ENCODE data around the gene RMI2. TPM values are rescaled to one million over a fixed set of nuclear protein-coding genes. Genes with fewer than 3 reads are reported as not detected.

The RMI2 gene
- total and polyA plus RNA-seq, 2 donors (not counting 1 experiment from before 2014, with no cell fraction given) = 6.6 to 6.8 TPM

DNA sequence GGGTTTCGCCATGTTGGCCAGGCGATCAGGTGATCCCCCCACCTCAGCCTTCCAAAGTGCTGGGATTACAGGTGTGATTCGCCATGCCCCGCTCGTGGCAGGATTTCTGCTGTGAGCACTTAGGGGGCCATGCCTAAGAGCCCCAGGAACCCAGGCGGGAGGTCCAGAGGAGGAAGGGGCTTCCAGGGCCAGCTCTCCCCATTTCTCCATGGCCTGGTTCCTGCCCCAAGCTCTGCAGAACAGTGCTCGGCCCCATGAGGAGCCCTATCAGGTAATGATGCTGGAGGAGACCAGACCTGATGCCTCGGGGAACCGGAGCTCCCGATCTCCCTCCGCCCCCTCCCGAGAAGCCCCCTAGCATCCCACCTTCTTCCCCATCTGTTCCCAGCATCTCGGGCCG lies 53.6 kb downstream of the RMI2 start:
- no peak for TF ChIP-seq EZH2 (IDR thresholded peaks at IDR 0.05; ENCODE audit: low read length, missing control alignments)
- TF ChIP-seq, protein P1, sequence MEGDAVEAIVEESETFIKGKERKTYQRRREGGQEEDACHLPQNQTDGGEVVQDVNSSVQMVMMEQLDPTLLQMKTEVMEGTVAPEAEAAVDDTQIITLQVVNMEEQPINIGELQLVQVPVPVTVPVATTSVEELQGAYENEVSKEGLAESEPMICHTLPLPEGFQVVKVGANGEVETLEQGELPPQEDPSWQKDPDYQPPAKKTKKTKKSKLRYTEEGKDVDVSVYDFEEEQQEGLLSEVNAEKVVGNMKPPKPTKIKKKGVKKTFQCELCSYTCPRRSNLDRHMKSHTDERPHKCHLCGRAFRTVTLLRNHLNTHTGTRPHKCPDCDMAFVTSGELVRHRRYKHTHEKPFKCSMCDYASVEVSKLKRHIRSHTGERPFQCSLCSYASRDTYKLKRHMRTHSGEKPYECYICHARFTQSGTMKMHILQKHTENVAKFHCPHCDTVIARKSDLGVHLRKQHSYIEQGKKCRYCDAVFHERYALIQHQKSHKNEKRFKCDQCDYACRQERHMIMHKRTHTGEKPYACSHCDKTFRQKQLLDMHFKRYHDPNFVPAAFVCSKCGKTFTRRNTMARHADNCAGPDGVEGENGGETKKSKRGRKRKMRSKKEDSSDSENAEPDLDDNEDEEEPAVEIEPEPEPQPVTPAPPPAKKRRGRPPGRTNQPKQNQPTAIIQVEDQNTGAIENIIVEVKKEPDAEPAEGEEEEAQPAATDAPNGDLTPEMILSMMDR (conservative IDR thresholded peaks at IDR 0.05 in 1 of 2, IDR thresholded peaks at IDR 0.05 in 1 of 2; ENCODE audit: low read depth in 1 of 2, low read length in 2 of 2) = no peak
- Histone ChIP-seq H3K4me1 (ENCODE audit: control insufficient read depth, extremely low read depth, insufficient read depth, low read length) (no peaks in the 10 kb centered on the region), H3K9ac (ENCODE audit: insufficient read depth, low read length) (no peak overlapping the region)

DNA sequence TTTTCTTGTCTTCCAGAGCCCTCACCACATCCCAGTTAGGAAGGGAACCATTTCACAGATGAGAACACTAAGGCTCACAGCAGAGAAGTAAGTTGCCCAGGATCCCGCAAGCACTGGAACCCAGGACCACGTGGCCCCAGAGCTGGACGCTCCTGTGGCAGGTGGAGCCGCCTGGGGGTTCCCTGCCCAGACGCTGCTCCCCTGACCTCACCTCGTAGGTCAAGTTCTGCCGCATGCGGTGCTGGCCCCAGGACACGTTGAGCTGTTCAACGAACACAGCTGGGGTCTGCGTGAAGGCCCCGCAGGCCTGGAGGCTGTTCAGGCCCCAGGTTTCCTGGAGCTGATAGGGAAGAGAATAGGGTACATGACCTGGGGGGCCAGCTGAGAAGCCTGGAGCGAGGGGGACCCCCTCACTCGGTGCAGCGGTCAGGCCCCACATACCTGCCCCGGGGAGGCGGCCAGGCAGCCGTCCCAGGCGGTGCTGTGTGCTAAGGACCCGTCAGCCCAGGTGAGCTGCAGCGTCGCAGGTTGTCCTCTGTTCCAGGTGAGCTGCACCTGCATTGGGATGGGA lies 54.1 kb downstream of the RMI2 start:
- no peak overlapping the region for H3K4me3 ChIP-seq (replicated peaks in 1 of 4; ENCODE audit: control extremely low read depth in 1 of 4, insufficient read depth in 1 of 4, low read depth in 3 of 4, low read length in 4 of 4)
- H2AFZ ChIP-seq (ENCODE audit: low read length) = no peak overlapping the region
- H3K9me3 ChIP-seq (ENCODE audit: control insufficient read depth, insufficient read depth, low read depth, low read length) = no peaks in the 10 kb centered on the region
- H3K4me1 ChIP-seq (ENCODE audit: control insufficient read depth, extremely low read depth, insufficient read depth, low read length) = no peaks in the 10 kb centered on the region
- H3K79me2 ChIP-seq (ENCODE audit: control insufficient read depth, insufficient read depth, low read length) = no peaks in the 10 kb centered on the region
- H3K27me3 ChIP-seq (ENCODE audit: control insufficient read depth, insufficient read depth, low read length) = peaks cover 3% of the 10 kb centered on the region
- H4K20me1 ChIP-seq (ENCODE audit: control insufficient read depth, extremely low read depth, insufficient read depth, low read length) = no peaks in the 10 kb centered on the region
- TF ChIP-seq, protein P1 (conservative IDR thresholded peaks at IDR 0.05 in 1 of 2, IDR thresholded peaks at IDR 0.05 in 1 of 2; ENCODE audit: low read depth in 1 of 2, low read length in 2 of 2) = no peak
- no peak for TF ChIP-seq EZH2 (IDR thresholded peaks at IDR 0.05; ENCODE audit: low read length, missing control alignments)
- H3K36me3 ChIP-seq (ENCODE audit: control insufficient read depth, insufficient read depth, low read length) = no peaks in the 10 kb centered on the region
- no peak for DNase-seq (ENCODE audit: low read depth in 2 of 2)
- no peak overlapping the region for H3K4me2 ChIP-seq (ENCODE audit: extremely low read depth, insufficient read depth, low read length)
- no peak overlapping the region for H3K27ac ChIP-seq (ENCODE audit: insufficient read depth, low read length)
- H3K9ac ChIP-seq (ENCODE audit: insufficient read depth, low read length) = no peak overlapping the region

More for the DNA sequence above, 53.6 kb downstream of the RMI2 start:
- H2AFZ ChIP-seq (ENCODE audit: low read length) = no peak overlapping the region
- no peak for DNase-seq (ENCODE audit: low read depth in 2 of 2)
- H3K4me2 ChIP-seq (ENCODE audit: extremely low read depth, insufficient read depth, low read length) = no peak overlapping the region
- H3K27me3 ChIP-seq (ENCODE audit: control insufficient read depth, insufficient read depth, low read length) = peaks cover 3% of the 10 kb centered on the region
- H4K20me1 ChIP-seq (ENCODE audit: control insufficient read depth, extremely low read depth, insufficient read depth, low read length) = no peaks in the 10 kb centered on the region
- no peak overlapping the region for H3K4me3 ChIP-seq (replicated peaks in 1 of 4; ENCODE audit: control extremely low read depth in 1 of 4, insufficient read depth in 1 of 4, low read depth in 3 of 4, low read length in 4 of 4)
- no peaks in the 10 kb centered on the region for H3K36me3 ChIP-seq (ENCODE audit: control insufficient read depth, insufficient read depth, low read length)
- no peaks in the 10 kb centered on the region for H3K79me2 ChIP-seq (ENCODE audit: control insufficient read depth, insufficient read depth, low read length)
- H3K9me3 ChIP-seq (ENCODE audit: control insufficient read depth, insufficient read depth, low read depth, low read length) = no peaks in the 10 kb centered on the region
- H3K27ac ChIP-seq (ENCODE audit: insufficient read depth, low read length) = no peak overlapping the region

DNA sequence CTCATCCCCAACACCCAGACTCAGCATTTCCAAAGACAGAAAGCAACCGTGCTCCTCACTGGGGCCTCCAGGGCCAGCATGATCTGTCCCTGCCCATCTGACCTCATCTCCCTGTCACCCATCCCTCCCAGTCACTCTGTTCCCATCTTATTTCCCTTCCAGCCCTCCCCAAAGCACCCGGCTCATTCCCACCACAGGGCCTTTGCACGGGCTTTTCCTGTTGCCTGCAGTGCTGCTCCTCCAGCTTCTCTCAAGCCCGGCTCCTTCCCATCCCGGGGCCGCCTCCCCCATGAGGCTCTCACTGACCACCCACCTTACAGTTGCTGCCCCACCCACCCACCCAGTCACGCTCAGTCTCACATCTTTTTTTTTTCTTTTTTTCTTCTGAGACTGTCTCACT lies 54.8 kb downstream of the RMI2 start:
- Histone ChIP-seq H3K79me2 (ENCODE audit: control insufficient read depth, insufficient read depth, low read length) (no peaks in the 10 kb centered on the region), H4K20me1 (ENCODE audit: control insufficient read depth, extremely low read depth, insufficient read depth, low read length) (no peaks in the 10 kb centered on the region), H3K4me3 (replicated peaks in 1 of 4; ENCODE audit: control extremely low read depth in 1 of 4, insufficient read depth in 1 of 4, low read depth in 3 of 4, low read length in 4 of 4) (no peak overlapping the region), H2AFZ (ENCODE audit: low read length) (no peak overlapping the region), H3K27me3 (ENCODE audit: control insufficient read depth, insufficient read depth, low read length) (no peaks in the 10 kb centered on the region), H3K9ac (ENCODE audit: insufficient read depth, low read length) (no peak overlapping the region), H3K27ac (ENCODE audit: insufficient read depth, low read length) (no peak overlapping the region), H3K4me2 (ENCODE audit: extremely low read depth, insufficient read depth, low read length) (no peak overlapping the region), H3K36me3 (ENCODE audit: control insufficient read depth, insufficient read depth, low read length) (no peaks in the 10 kb centered on the region), H3K4me1 (ENCODE audit: control insufficient read depth, extremely low read depth, insufficient read depth, low read length) (no peaks in the 10 kb centered on the region), H3K9me3 (ENCODE audit: control insufficient read depth, insufficient read depth, low read depth, low read length) (no peaks in the 10 kb centered on the region)
- no peak for DNase-seq (ENCODE audit: low read depth in 2 of 2)
- no peak for TF ChIP-seq EZH2 (IDR thresholded peaks at IDR 0.05; ENCODE audit: low read length, missing control alignments)
- TF ChIP-seq, protein P1 (conservative IDR thresholded peaks at IDR 0.05 in 1 of 2, IDR thresholded peaks at IDR 0.05 in 1 of 2; ENCODE audit: low read depth in 1 of 2, low read length in 2 of 2) = no peak

Other genes with a start within 250 kb of the RMI2 start
- 13.6 and 21.1 TPM in 2 replicates for gene SOCS1, start 89.3 kb upstream of the RMI2 start, total RNA-seq
- gene SOCS1, start 89.3 kb upstream of the RMI2 start, polyA plus RNA-seq = 13.2 and 17.7 TPM in 2 replicates
- gene TNP2, start 76.1 kb upstream of the RMI2 start, total RNA-seq = not detected in 2 replicates
- not detected in 2 replicates for gene TNP2, start 76.1 kb upstream of the RMI2 start, polyA plus RNA-seq
- not detected in 2 replicates for gene PRM3, start 71.8 kb upstream of the RMI2 start, total RNA-seq
- not detected in 2 replicates for gene PRM3, start 71.8 kb upstream of the RMI2 start, polyA plus RNA-seq
- gene PRM2, start 69.0 kb upstream of the RMI2 start, total RNA-seq = not detected in 2 replicates
- gene PRM2, start 69.0 kb upstream of the RMI2 start, polyA plus RNA-seq = not detected in 2 replicates
- not detected in 2 replicates for gene PRM1, start 64.1 kb upstream of the RMI2 start, total RNA-seq
- gene PRM1, start 64.1 kb upstream of the RMI2 start, polyA plus RNA-seq = not detected in 2 replicates
- 70.9 and 79.6 TPM in 2 replicates for gene LITAF, start 241.5 kb downstream of the RMI2 start, total RNA-seq
- gene LITAF, start 241.5 kb downstream of the RMI2 start, polyA plus RNA-seq = 128 and 162 TPM in 2 replicates